ENCODE measurements around the gene NCKAP5. TPM values are rescaled to one million over a fixed set of nuclear protein-coding genes. Genes with fewer than 3 reads are reported as not detected.

Gene NCKAP5
- total and polyA plus RNA-seq, 10 donors = 0.39 to 6.0 (median 3.3) TPM

DNA sequence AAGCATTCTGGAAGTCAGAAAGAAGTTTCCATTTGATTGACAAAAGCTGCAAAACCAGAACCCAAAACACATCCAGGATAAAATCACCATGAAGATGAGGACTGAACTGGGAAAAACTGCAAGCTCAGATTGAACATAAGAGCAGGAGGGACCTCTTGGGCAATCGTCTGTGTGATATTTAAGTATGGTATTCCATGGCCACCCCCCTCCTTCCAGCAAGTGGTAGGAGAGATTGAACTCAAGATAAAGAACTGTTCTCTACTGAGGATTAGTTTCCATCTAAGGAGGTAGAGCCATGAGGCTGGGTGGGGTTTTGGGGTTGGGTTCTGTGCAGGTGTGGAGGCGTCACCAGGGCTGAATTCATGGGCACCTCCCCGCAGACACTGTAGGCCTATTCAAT, 251.1 kb downstream of the NCKAP5 start:
- no peak overlapping the region for H3K27ac ChIP-seq
- no peak for DNase-seq
- TF ChIP-seq, protein P1, sequence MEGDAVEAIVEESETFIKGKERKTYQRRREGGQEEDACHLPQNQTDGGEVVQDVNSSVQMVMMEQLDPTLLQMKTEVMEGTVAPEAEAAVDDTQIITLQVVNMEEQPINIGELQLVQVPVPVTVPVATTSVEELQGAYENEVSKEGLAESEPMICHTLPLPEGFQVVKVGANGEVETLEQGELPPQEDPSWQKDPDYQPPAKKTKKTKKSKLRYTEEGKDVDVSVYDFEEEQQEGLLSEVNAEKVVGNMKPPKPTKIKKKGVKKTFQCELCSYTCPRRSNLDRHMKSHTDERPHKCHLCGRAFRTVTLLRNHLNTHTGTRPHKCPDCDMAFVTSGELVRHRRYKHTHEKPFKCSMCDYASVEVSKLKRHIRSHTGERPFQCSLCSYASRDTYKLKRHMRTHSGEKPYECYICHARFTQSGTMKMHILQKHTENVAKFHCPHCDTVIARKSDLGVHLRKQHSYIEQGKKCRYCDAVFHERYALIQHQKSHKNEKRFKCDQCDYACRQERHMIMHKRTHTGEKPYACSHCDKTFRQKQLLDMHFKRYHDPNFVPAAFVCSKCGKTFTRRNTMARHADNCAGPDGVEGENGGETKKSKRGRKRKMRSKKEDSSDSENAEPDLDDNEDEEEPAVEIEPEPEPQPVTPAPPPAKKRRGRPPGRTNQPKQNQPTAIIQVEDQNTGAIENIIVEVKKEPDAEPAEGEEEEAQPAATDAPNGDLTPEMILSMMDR (IDR thresholded peaks at IDR 0.05 in 8 of 11, conservative IDR thresholded peaks at IDR 0.05 in 3 of 11) = no peak
- TF ChIP-seq POLR2AphosphoS5 (IDR thresholded peaks at IDR 0.05) (no peak), POLR2A (IDR thresholded peaks at IDR 0.05) (no peak)
- no peaks in the 10 kb centered on the region for H3K27me3 ChIP-seq (replicated peaks in 1 of 7)
- no peaks in the 10 kb centered on the region for H3K9me3 ChIP-seq
- intact Hi-C loops (cut with DNase I; ENCODE audit: low total_unique reads) = no loop called here
- no peaks in the 10 kb centered on the region for H3K4me1 ChIP-seq
- 75 to 87% (median 83%) methylated on average over 2 to 3 of the region's 3 CpGs for WGBS, 5 donors
- no peaks in the 10 kb centered on the region for H3K36me3 ChIP-seq
- no peak overlapping the region for H3K4me3 ChIP-seq

DNA sequence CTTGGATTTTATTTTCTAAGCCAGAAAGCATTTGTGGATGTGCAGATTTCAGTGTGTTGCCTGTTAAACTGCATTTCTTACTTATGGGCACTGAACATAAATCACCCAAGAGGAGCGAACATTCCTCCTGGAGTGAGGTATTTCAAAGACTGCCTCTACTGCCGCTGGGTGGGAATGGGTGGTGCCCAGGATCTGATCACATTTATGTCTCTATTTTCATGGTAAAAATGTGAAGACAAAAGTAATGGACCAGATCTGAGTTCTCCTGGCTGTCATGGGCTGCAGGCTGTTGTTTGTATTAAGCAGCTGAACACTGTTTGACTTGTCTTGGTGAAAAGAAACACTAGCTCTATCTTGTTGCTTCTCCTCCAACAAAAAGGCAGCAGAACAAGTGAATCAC, 251.7 kb downstream of the NCKAP5 start:
- intact Hi-C loops (cut with DNase I; ENCODE audit: low total_unique reads) = no loop called here

DNA sequence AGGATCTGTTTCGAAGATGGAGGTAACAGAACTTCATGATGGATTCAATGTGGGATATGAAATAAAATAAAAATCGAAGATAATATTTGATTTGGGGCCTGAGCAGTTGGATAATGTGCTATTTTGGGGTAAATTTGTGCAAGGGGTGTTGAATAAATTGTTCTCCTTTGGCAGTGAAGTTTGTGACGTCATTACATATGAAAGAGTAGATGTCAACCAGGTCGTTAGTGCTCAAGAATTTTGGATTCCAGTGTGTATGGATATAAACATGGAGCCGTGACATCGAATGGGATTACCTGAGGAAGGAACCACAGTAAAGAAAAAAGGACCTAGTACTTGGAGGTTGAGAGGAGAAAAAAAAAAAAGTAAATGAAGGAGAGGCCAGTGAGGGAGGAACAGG, 253.0 kb downstream of the NCKAP5 start:
- Histone ChIP-seq H3K27me3 (replicated peaks in 1 of 7) (no peaks in the 10 kb centered on the region), H3K9me3 (no peaks in the 10 kb centered on the region), H3K27ac (no peak overlapping the region), H3K4me1 (no peaks in the 10 kb centered on the region), H3K4me3 (no peak overlapping the region), H3K36me3 (no peaks in the 10 kb centered on the region)
- TF ChIP-seq POLR2A (IDR thresholded peaks at IDR 0.05) (no peak), POLR2AphosphoS5 (IDR thresholded peaks at IDR 0.05) (no peak)
- TF ChIP-seq, protein P1 (IDR thresholded peaks at IDR 0.05 in 8 of 11, conservative IDR thresholded peaks at IDR 0.05 in 3 of 11) = no peak
- intact Hi-C loops (cut with DNase I; ENCODE audit: low total_unique reads) = no loop called here
- WGBS, 5 donors = 75 to 84% (median 80%) methylated on average over 6 of the region's 6 CpGs
- no peak for DNase-seq

More for the DNA sequence above, 251.7 kb downstream of the NCKAP5 start:
- H3K27ac ChIP-seq = no peak overlapping the region
- no peaks in the 10 kb centered on the region for H3K36me3 ChIP-seq
- no peak overlapping the region for H3K4me3 ChIP-seq
- TF ChIP-seq POLR2A (IDR thresholded peaks at IDR 0.05) = no peak
- H3K4me1 ChIP-seq = no peaks in the 10 kb centered on the region
- no peaks in the 10 kb centered on the region for H3K27me3 ChIP-seq (replicated peaks in 1 of 7)
- no peaks in the 10 kb centered on the region for H3K9me3 ChIP-seq
- DNase-seq = no peak
- 79 to 90% (median 86%) methylated on average over 2 of the region's 2 CpGs for WGBS, 5 donors

DNA sequence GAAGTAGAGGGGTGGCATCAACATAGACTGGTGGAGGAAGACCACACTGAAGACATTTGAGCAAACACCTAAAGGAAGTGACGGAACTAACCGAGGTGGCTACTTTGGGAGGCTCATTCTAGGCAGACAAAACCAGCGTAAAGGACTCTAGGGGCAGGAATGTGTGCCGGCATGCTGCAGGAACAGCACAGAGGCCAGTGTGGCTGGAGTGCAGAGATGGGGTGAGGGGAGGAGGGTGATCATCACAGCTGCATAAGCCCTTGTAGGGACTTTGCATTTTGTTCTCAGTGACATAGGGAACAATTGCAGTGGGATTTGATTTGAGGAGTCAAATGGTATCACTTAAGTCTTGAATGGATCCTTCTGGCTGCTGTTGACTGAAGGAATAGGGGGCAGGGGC, 253.5 kb downstream of the NCKAP5 start:
- WGBS, 5 donors = 87 to 90% (median 90%) methylated on average over 4 of the region's 4 CpGs
- Histone ChIP-seq H3K36me3 (no peaks in the 10 kb centered on the region), H3K4me1 (no peaks in the 10 kb centered on the region), H3K9me3 (no peaks in the 10 kb centered on the region), H3K27me3 (replicated peaks in 1 of 7) (no peaks in the 10 kb centered on the region), H3K27ac (no peak overlapping the region), H3K4me3 (no peak overlapping the region)
- DNase-seq = no peak
- no peak for TF ChIP-seq POLR2A (IDR thresholded peaks at IDR 0.05)
- no peak for TF ChIP-seq POLR2AphosphoS5 (IDR thresholded peaks at IDR 0.05)
- TF ChIP-seq, protein P1 (IDR thresholded peaks at IDR 0.05 in 8 of 11, conservative IDR thresholded peaks at IDR 0.05 in 3 of 11) = no peak
- intact Hi-C loops (cut with DNase I; ENCODE audit: low total_unique reads) = no loop called here

All from spleen (tissue), 11 donors.